Neural progenitor cell (in vitro differentiated cells): ENCODE measurements around the gene CLEC2B.

Source experiments
- CTCF ChIP-seq: fragments of 200-600 bp; sonication (generic); IDR thresholded peaks from 2 replicates; pipeline ENCODE4 v1.5.1; 2017; ENCODE audit warnings: antibody characterized with exemption, mild to moderate bottlenecking
- EZH2 ChIP-seq: fragments of 200-600 bp; sonication (generic); IDR thresholded peaks from 2 replicates; pipeline ENCODE4 v1.6.1; 2017; ENCODE audit warnings: antibody characterized with exemption, mild to moderate bottlenecking, moderate library complexity

- TF ChIP-seq CTCF: no peak
- TF ChIP-seq EZH2: no peak
Observed at GRCh38 chr12:9888665-9889273, 19.6 kb upstream of the CLEC2B start.
